HG03066 (cell line): ENCODE measurements around the gene KIAA1586.
A peak's percentile ranks its signal among the peaks of the same experiment; 100 is the strongest.
"Not testable (repeated sequence)": the region's sequence is repeated elsewhere in the genome, so short reads cannot be mapped to it uniquely, and the experiment has no call there.

Experiments used
- ATAC-seq: cut with Tn5 transposase; IDR thresholded peaks from one replicate; pipeline ENCODE4 v1.9.1; 2021; ENCODE audit warnings: low read depth; ENCODE audit not compliant: unreplicated experiment

KIAA1586 gene, protein sequence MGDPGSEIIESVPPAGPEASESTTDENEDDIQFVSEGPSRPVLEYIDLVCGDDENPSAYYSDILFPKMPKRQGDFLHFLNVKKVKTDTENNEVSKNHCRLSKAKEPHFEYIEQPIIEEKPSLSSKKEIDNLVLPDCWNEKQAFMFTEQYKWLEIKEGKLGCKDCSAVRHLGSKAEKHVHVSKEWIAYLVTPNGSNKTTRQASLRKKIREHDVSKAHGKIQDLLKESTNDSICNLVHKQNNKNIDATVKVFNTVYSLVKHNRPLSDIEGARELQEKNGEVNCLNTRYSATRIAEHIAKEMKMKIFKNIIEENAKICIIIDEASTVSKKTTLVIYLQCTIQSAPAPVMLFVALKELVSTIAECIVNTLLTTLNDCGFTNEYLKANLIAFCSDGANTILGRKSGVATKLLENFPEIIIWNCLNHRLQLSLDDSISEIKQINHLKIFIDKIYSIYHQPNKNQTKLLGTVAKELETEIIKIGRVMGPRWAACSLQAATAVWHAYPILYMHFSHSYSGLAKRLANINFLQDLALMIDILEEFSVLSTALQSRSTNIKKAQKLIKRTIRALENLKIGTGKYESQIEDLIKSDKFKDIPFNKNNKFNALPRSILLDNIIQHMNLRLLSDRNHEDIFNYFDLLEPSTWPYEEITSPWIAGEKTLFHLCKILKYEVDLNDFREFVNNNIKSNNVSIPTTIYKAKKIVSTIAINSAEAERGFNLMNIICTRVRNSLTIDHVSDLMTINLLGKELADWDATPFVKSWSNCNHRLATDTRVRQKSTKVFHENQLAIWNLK

GRCh38 chr6:57046332-57047256, at the start of gene KIAA1586:
Gene KIAA1586, plus strand, starts transcription at chr6:57046693. Its CDS starts 63 bp downstream, at chr6:57046756.
- peak; percentile 94 for ATAC-seq

DNA sequence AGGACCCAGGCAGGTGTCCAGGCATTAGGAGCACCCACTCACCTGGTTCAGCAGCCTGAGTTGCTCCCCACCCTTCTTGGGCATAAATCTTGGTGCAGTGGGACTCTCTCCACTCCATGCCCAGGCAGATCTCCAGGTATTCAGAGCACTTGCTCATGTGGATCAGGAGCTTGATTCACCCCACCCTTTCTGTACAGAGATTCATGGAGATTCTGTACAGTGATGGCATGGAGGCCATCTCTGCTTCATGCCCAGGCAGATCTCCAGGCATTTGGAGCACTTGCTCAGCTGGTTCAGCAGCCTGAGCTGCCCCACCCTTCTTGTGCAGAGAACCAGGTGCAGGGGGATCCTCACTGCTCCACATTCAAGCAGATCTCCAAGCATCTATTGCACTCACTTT, 47.4 kb upstream of the KIAA1586 start:
- ATAC-seq, result no peak

GRCh38 chr6:56999748-57000147, 46.7 kb upstream of the KIAA1586 start:
- not testable (repeated sequence) for ATAC-seq

DNA sequence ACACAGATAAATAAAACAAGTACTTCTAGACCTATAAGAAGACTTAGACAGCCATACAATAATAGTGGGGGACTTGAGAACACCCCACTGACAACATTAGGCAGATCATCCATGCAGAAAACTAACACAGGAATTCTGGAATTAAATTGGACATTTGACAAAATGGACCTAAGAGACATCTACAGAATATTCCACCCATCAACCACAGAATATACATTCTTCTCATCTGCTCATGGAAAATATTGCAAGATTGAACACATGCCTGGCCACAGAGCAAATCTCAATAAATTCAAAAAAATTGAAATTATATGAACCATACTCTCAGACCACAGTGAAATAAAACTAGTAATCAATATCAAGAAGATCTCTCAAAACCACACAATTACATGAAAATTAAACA, 44.3 kb upstream of the KIAA1586 start:
- no peak for ATAC-seq

DNA sequence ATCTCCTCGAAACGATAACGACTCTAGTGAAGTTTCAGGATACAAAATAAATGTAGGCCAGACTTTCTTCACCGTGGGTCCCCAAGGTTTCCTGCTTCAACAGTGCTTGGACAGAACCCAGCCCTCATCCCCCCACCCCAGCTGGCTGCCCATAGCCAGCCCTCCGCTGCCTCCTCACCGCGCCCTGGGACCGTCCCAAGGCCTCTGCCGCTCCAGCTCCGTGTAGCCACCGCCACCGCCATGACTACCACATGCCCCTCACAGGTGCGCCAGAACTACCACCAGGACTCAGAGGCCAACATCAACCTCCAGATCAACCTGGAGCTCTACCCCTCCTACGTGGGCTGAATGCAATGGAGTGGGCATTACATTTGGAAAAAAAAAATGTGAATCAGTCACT, 42.2 kb upstream of the KIAA1586 start:
- ATAC-seq, result no peak

DNA sequence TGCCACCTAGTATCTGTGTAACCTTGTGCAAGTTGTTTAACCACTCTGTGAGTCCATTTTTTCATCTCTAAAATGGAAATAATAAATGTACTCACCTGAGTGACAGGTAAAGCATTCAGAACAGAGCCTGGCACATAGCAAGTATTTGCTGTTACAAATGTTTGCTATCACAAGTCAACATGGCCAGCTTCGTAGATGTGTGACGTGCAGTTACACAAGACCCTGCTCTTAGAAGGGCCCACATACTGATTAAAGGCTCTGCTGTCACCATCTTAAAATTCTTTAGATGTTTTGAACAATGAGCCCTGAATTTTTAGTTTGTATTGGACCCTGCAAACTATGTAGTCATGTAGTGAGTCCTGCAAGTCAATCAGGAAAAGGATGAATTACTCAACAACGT, 40.4 kb upstream of the KIAA1586 start:
- ATAC-seq, result no peak

DNA sequence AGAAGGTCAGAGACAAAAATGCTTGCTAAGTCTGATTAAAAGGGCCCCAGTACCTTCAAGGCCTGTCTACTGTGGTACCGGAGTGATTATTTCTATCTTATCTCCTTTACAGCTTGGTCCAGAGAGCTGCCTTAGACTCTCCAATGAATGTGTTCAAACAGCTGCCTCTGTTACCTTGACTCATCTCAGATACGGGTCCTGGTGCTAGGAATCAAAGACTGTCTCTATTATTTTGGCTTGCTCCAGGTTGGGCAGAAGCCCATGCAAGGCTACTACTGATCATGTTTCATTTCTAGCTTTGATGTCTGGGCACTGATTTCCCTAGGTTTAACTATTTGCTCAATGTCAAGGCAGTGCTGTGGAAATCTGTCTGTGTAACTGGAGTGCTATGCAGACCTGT, 38.4 kb upstream of the KIAA1586 start:
- not testable (repeated sequence) for ATAC-seq

GRCh38 chr6:57013521-57013926, 33.0 kb upstream of the KIAA1586 start:
- ATAC-seq, result no peak

DNA sequence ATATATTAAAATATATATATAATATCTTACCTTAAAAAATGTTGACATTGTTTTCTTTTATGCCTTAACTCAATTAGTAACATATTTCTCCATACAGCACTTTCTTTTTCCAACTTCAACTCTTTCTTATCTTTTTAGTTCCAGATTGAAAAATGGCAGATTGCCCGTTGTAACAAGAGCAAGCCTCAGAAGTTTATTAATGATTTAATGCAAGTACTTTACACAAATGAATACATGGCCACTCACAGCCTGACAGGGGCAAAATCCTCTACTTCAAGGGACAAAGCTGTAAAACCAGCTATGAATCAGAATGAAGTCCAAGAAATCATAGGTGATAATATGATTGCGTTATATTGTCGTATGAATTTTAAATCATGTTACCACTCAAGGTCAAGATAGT, 29.4 kb upstream of the KIAA1586 start:
- no peak for ATAC-seq

DNA sequence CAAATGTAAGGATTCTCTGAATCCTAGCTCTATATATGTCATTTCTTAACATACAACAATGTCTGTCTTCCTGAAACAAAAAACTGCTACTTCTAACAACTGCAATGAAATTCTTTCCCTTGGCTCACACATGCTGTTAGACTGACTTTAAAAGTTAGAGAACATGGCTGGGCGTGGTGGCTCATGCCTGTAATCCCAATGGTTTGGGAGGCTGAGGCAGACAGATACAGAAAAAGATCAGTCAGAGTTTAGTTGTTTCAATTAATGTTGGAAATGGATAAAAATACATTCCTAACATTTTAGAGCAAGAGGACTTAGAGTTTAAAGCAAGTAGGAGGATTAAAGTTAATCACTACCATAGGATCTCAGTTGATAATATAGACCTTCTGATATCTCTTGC, 28.7 kb upstream of the KIAA1586 start:
- no peak for ATAC-seq

DNA sequence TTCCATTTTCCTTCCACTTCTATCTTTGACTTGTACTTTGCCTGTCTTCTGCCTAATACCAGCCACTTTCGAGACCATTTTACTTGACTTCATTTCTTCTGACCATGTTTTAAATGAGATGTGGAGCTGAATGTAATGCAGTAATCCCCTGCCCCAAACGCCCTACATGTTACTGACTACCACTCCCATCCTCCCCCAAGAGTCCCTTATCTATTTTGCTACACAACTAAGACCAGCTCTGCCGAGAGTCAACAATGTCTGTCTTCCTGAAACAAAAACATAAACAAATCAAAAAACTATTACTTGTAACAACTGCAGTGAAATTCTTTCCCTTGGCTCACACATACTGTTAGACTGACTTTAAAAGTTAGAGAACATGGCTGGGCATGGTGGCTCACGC, 27.1 kb upstream of the KIAA1586 start:
- no peak for ATAC-seq

- ATAC-seq, result peak; percentile 80
These were observed 25.3 kb upstream of the KIAA1586 start for GRCh38 chr6:57021086-57021720.

- no peak for ATAC-seq
These were observed 22.2 kb upstream of the KIAA1586 start for GRCh38 chr6:57024321-57024720.

DNA sequence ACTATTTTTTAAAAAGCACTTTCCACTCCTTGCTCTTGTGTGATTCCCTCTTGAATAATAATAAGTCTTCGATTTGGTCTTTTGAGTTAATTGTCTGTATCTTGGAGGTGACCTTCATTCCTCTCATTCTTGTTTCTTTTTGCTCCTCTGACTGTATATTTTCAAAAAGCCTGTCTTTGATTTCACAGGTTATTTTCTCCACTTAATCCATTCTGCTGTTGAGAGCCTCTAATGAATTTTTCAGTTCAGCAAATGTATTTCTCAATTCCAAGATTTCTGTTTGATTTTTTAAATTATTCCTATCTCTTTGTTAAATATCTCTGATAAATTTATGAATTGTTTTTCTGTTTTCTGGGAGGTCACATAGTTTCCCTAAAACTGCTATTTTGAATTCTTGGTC, 21.7 kb upstream of the KIAA1586 start:
- no peak for ATAC-seq

- no peak for ATAC-seq
These were observed 20.5 kb upstream of the KIAA1586 start for GRCh38 chr6:57026001-57026400.

GRCh38 chr6:57027301-57027700, 19.2 kb upstream of the KIAA1586 start:
- ATAC-seq, result no peak

DNA sequence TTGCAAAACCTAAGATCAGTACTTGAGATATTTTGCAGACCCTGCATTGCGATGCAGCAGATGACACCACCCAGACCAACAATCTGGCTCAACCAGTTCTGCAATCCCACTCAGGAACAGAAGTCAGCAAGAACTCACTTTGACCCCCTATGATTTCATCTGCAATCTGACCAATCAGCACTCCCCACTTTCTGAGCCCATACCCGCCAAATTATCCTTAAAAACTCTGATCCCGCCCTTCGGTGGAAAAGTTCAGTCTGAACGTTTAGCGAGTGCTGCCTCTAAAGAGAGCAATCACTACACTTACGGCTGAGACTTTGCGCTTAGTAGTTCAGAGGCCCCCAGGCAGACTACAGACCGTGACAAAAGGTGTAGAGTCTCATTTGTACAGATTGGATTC, 17.3 kb upstream of the KIAA1586 start:
- no peak for ATAC-seq

DNA sequence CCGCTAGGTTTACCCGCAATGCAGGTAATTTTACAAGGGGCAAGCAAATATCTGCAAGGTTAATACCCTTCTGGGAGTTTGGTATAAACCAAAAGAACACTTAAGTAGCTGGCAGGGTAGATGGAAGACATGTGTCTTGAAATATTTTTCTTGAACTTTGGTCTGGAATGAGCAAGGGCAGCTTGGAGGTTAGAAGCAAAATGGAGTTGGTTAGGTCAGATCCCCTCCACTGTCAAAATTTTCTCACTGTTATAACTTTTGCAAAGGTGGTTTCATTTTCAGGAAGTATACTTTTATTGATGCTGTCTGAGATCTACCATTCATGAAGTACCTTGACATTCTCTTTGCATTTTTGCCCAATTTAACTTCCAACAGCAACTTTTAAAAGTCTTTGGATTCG, 13.3 kb upstream of the KIAA1586 start:
- ATAC-seq, result no peak

GRCh38 chr6:57035549-57035948, 10.9 kb upstream of the KIAA1586 start:
- ATAC-seq, result no peak

DNA sequence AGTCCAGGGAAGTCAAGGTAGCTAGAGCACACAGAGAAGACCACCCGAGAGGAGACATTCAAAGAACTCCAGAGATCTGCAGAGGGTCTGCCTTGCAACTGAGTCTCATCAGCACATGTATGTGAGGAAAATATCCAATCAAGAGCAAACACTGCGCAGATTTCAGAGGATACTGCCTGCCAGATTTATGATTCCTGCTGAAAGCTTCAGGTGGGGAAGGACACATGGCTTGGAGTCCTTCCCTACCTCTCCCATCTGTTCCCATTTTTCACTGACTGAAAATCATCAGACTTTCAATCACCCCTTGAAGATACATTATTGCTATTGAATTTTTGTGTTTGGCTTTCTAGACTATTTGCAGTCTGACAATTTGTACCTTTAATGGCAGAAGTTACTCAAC, 7.6 kb upstream of the KIAA1586 start:
- no peak for ATAC-seq
